Measurements from ENCODE around the gene POLD4. TPM values are rescaled to one million over a fixed set of nuclear protein-coding genes. Genes with fewer than 3 reads are reported as not detected.

POLD4 gene
- total and polyA plus RNA-seq, 7 donors, result 31.8 to 89.8 (median 72.6) TPM

GRCh38 chr11:67302571-67303131 lies 50.7 kb downstream of the POLD4 start:
- peak in 1 of 2 donors; percentile 72 for DNase-seq
- no peak for TF ChIP-seq CTCF (IDR thresholded peaks at IDR 0.05)
- ATAC-seq, result peak; percentile 36 to 50 (median 42)
- Histone ChIP-seq H3K9me3 (no peaks in the 10 kb centered on the region), H3K4me1 (peaks cover 27% of the 10 kb centered on the region), H3K4me3 (peak overlapping the region; percentile 97), H3K36me3 (ENCODE audit: insufficient read depth in 1 of 2, low read depth in 1 of 2) (peaks cover 0 to 36% of the 10 kb centered on the region in 2 donors), H3K27me3 (ENCODE audit: insufficient read depth in 3 of 3, low read length in 2 of 3) (no peaks in the 10 kb centered on the region), H3K27ac (peak overlapping the region; percentile 82)
- intact Hi-C loops (cut with DNase I), result loop anchor here in 1 of 2 donors (5.0 kb wide), 1 partner anchor 35 kb away; the partner anchor contains the start of gene GRK2
- WGBS, 3 donors, result 9 to 16% (median 10%) methylated on average over 23 of the region's 23 CpGs

- ATAC-seq, result peak; percentile 84 to 88 (median 87)
- TF ChIP-seq CTCF (IDR thresholded peaks at IDR 0.05), result no peak
- peaks cover 0 to 30% of the 10 kb centered on the region in 2 donors for H3K36me3 ChIP-seq (ENCODE audit: insufficient read depth in 1 of 2, low read depth in 1 of 2)
- peak overlapping the region; percentile 82 for H3K27ac ChIP-seq
- no peaks in the 10 kb centered on the region for H3K9me3 ChIP-seq
- peaks cover 27% of the 10 kb centered on the region for H3K4me1 ChIP-seq
- no peaks in the 10 kb centered on the region for H3K27me3 ChIP-seq (ENCODE audit: insufficient read depth in 3 of 3, low read length in 2 of 3)
- intact Hi-C loops (cut with DNase I), result loop anchor here in 1 of 2 donors (5.0 kb wide), 1 partner anchor 35 kb away; the partner anchor contains the start of gene GRK2
- 28 to 32% (median 31%) methylated on average over 15 of the region's 15 CpGs for WGBS, 3 donors
- DNase-seq, result peak; percentile 69 to 90
- H3K4me3 ChIP-seq, result peak overlapping the region; percentile 97
These were observed 51.3 kb downstream of the POLD4 start for GRCh38 chr11:67301951-67302516.

- ATAC-seq, result no peak
- Histone ChIP-seq H3K36me3 (ENCODE audit: insufficient read depth in 1 of 2, low read depth in 1 of 2) (peaks cover 0 to 27% of the 10 kb centered on the region in 2 donors), H3K27ac (peak overlapping the region; percentile 82), H3K9me3 (no peaks in the 10 kb centered on the region), H3K4me1 (peaks cover 27% of the 10 kb centered on the region), H3K4me3 (peak overlapping the region; percentile 97), H3K27me3 (ENCODE audit: insufficient read depth in 3 of 3, low read length in 2 of 3) (no peaks in the 10 kb centered on the region)
- intact Hi-C loops (cut with DNase I), result loop anchor here in 1 of 2 donors (5.0 kb wide), 1 partner anchor 34 kb away; the partner anchor contains the start of gene GRK2
- no peak for TF ChIP-seq CTCF (IDR thresholded peaks at IDR 0.05)
- peak in 1 of 2 donors; percentile 54 for DNase-seq
- WGBS, 3 donors, result 83 to 88% (median 85%) methylated on average over 27 to 28 of the region's 28 CpGs
These were observed 51.9 kb downstream of the POLD4 start for GRCh38 chr11:67301313-67301921.

Other genes starting within 250 kb of the POLD4 start
- 10 to 100 TPM; 51.1 to 61.4 (median 54.5) TPM for gene KDM2A, start 234.3 kb downstream of the POLD4 start, total RNA-seq
- gene KDM2A, start 234.3 kb downstream of the POLD4 start, polyA plus RNA-seq, result 10 to 100 TPM; 26.6 to 67.9 (median 28.0) TPM
- gene GRK2, start 87.1 kb downstream of the POLD4 start, total RNA-seq, result 10 to 100 TPM; 41.7 to 46.8 (median 46.1) TPM
- 10 to 100 TPM; 37.3 to 56.8 (median 46.2) TPM for gene GRK2, start 87.1 kb downstream of the POLD4 start, polyA plus RNA-seq
- 1 to 10 TPM; 4.1 to 8.6 (median 7.8) TPM for gene ANKRD13D, start 64.2 kb downstream of the POLD4 start, total RNA-seq
- gene ANKRD13D, start 64.2 kb downstream of the POLD4 start, polyA plus RNA-seq, result 1 to 10 TPM; 4.6 to 7.0 (median 5.9) TPM
- gene SSH3, start 50.0 kb downstream of the POLD4 start, total RNA-seq, result 10 to 100 TPM in 1 of 4 donors, 1 to 10 TPM in 3; 3.7 to 10.1 (median 6.9) TPM
- gene SSH3, start 50.0 kb downstream of the POLD4 start, polyA plus RNA-seq, result 1 to 10 TPM; 3.0 to 5.0 (median 4.2) TPM
- 1 to 10 TPM in 1 of 4 donors, under 1 TPM in 3; 0.44 to 1.5 (median 0.82) TPM for gene CLCF1, start 20.1 kb upstream of the POLD4 start, total RNA-seq
- gene CLCF1, start 20.1 kb upstream of the POLD4 start, polyA plus RNA-seq, result 1 to 10 TPM in 1 of 3 donors, under 1 TPM in 2; 0.47 to 6.5 (median 0.62) TPM
- gene RAD9A, start 38.4 kb upstream of the POLD4 start, total RNA-seq, result 1 to 10 TPM; 1.8 to 6.7 (median 5.8) TPM
- gene RAD9A, start 38.4 kb upstream of the POLD4 start, polyA plus RNA-seq, result 10 to 100 TPM in 2 of 3 donors, 1 to 10 TPM in 1; 7.1 to 12.3 (median 10.1) TPM
- gene PPP1CA, start 48.3 kb upstream of the POLD4 start, total RNA-seq, result 100 to 1,000 TPM in 1 of 4 donors, 10 to 100 TPM in 3; 72.6 to 113 (median 86.6) TPM
- gene PPP1CA, start 48.3 kb upstream of the POLD4 start, polyA plus RNA-seq, result 100 to 1,000 TPM; 108 to 191 (median 147) TPM
- gene TBC1D10C, start 50.5 kb upstream of the POLD4 start, total RNA-seq, result 1 to 10 TPM in 3 of 4 donors, under 1 TPM in 1; 0.65 to 1.6 (median 1.2) TPM
- under 1 TPM; 0.25 to 0.52 (median 0.34) TPM for gene TBC1D10C, start 50.5 kb upstream of the POLD4 start, polyA plus RNA-seq
- 10 to 100 TPM in 2 of 4 donors, 1 to 10 TPM in 2; 7.0 to 27.5 (median 10.0) TPM for gene CARNS1, start 62.1 kb upstream of the POLD4 start, total RNA-seq
- gene CARNS1, start 62.1 kb upstream of the POLD4 start, polyA plus RNA-seq, result 1 to 10 TPM; 2.1 to 5.9 (median 4.2) TPM
- gene RPS6KB2, start 74.9 kb upstream of the POLD4 start, total RNA-seq, result 10 to 100 TPM; 23.1 to 34.3 (median 26.8) TPM
- 10 to 100 TPM; 25.6 to 64.6 (median 33.1) TPM for gene RPS6KB2, start 74.9 kb upstream of the POLD4 start, polyA plus RNA-seq
- 1 to 10 TPM in 3 of 4 donors, under 1 TPM in 1; 0.89 to 1.4 (median 1.0) TPM for gene PTPRCAP, start 84.1 kb upstream of the POLD4 start, total RNA-seq
- 1 to 10 TPM in 1 of 3 donors, under 1 TPM in 2; 0.25 to 1.3 (median 0.65) TPM for gene PTPRCAP, start 84.1 kb upstream of the POLD4 start, polyA plus RNA-seq
- gene CORO1B, start 89.9 kb upstream of the POLD4 start, total RNA-seq, result 10 to 100 TPM in 3 of 4 donors, 1 to 10 TPM in 1; 8.7 to 13.1 (median 11.5) TPM
- gene CORO1B, start 89.9 kb upstream of the POLD4 start, polyA plus RNA-seq, result 10 to 100 TPM; 10.6 to 18.1 (median 16.7) TPM
- under 1 TPM in 1 of 4 donors, not detected in 3; 0.19 TPM for gene GPR152, start 99.2 kb upstream of the POLD4 start, total RNA-seq
- not detected for gene GPR152, start 99.2 kb upstream of the POLD4 start, polyA plus RNA-seq
- gene CABP4, start 101.8 kb upstream of the POLD4 start, total RNA-seq, result 1 to 10 TPM in 3 of 4 donors, under 1 TPM in 1; 0.93 to 1.9 (median 1.5) TPM
- gene CABP4, start 101.8 kb upstream of the POLD4 start, polyA plus RNA-seq, result under 1 TPM; 0.35 to 0.89 (median 0.61) TPM
- gene TMEM134, start 115.7 kb upstream of the POLD4 start, total RNA-seq, result 10 to 100 TPM; 57.1 to 83.2 (median 66.2) TPM
- gene TMEM134, start 115.7 kb upstream of the POLD4 start, polyA plus RNA-seq, result 100 to 1,000 TPM in 1 of 3 donors, 10 to 100 TPM in 2; 81.7 to 121 (median 87.8) TPM
- gene AIP, start 129.5 kb upstream of the POLD4 start, total RNA-seq, result 10 to 100 TPM; 25.3 to 42.7 (median 29.9) TPM
- 10 to 100 TPM; 57.4 to 71.5 (median 57.7) TPM for gene AIP, start 129.5 kb upstream of the POLD4 start, polyA plus RNA-seq
- 10 to 100 TPM in 2 of 4 donors, 1 to 10 TPM in 2; 6.7 to 16.1 (median 9.6) TPM for gene PITPNM1, start 151.8 kb upstream of the POLD4 start, total RNA-seq
- 10 to 100 TPM in 1 of 3 donors, 1 to 10 TPM in 2; 2.3 to 11.3 (median 5.1) TPM for gene PITPNM1, start 151.8 kb upstream of the POLD4 start, polyA plus RNA-seq
- gene CDK2AP2, start 154.6 kb upstream of the POLD4 start, total RNA-seq, result 10 to 100 TPM; 16.3 to 18.5 (median 18.1) TPM
- 10 to 100 TPM; 31.9 to 72.3 (median 48.0) TPM for gene CDK2AP2, start 154.6 kb upstream of the POLD4 start, polyA plus RNA-seq
- not detected for gene CABP2, start 169.9 kb upstream of the POLD4 start, total RNA-seq
- not detected for gene CABP2, start 169.9 kb upstream of the POLD4 start, polyA plus RNA-seq
- gene GSTP1, start 230.3 kb upstream of the POLD4 start, total RNA-seq, result 100 to 1,000 TPM; 224 to 364 (median 274) TPM
- gene GSTP1, start 230.3 kb upstream of the POLD4 start, polyA plus RNA-seq, result 100 to 1,000 TPM; 279 to 410 (median 383) TPM